Large intestine (tissue), 3 donors: ENCODE measurements around the gene HSFX3. TPM values are rescaled to one million over a fixed set of nuclear protein-coding genes. Genes with fewer than 3 reads are reported as not detected.
"Not testable (repeated sequence)": the region's sequence is repeated elsewhere in the genome, so short reads cannot be mapped to it uniquely, and the experiment has no call there.

Experiments
- DNase-seq, 2 donors: peaks; one replicate each; pipeline versions ENCODE4 v3.0.0 to v3.0.0-alpha.2; 2013
- H3K27ac ChIP-seq: one replicate; pipeline ENCODE4 v1.5.1; 2013; ENCODE audit warnings: low read length
- H3K27me3 ChIP-seq: 2 replicates; pipeline ENCODE4 v1.6.1; 2013; ENCODE audit warnings: low read length; ENCODE audit not compliant: control insufficient read depth, insufficient read depth
- H3K36me3 ChIP-seq: 2 replicates; pipeline ENCODE4 v1.6.1; 2013; ENCODE audit warnings: low read length; ENCODE audit not compliant: control insufficient read depth, insufficient read depth
- H3K4me1 ChIP-seq: one replicate; pipeline ENCODE4 v1.6.1; 2013; ENCODE audit warnings: low read length; ENCODE audit not compliant: control insufficient read depth, insufficient read depth
- H3K4me3 ChIP-seq: one replicate; pipeline ENCODE4 v1.5.1; 2013; ENCODE audit warnings: low read length
- H3K9me3 ChIP-seq: one replicate; pipeline ENCODE4 v1.6.1; 2013; ENCODE audit warnings: mild to moderate bottlenecking, low read depth, low read length, moderate library complexity; ENCODE audit not compliant: control insufficient read depth
- WGBS: methylation state at CpG from one replicate; pipeline ENCODE4 v1.1.5; 2013; ENCODE audit warnings: low lambda C conversion rate; ENCODE audit not compliant: insufficient coverage; 5-methylcytosine and 5-hydroxymethylcytosine counted together
- polyA plus RNA-seq: library from polyadenylated mRNA; unstranded; fragments of 120-200 nt; gene quantifications from one replicate; pipeline ENCODE4 v1.2.1, GENCODE V29; 2013

HSFX3 gene
- polyA plus RNA-seq, 1 donor = not detected

DNA sequence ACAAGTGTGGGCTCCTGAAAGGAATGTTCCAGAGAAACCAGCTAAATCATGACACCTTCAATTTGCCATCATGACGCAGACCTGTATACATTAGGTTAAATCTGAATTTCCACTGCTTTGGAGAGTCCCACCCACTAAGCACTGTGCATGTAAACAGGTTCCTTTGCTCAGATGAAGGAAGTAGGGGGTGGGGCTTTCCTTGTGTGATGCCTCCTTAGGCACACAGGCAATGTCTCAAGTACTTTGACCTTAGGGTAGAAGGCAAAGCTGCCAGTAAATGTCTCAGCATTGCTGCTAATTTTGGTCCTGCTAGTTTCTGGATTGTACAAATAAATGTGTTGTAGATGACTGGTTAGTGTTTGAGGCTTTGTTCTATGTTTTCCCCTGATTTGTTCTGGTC is 2.8 kb downstream of the HSFX3 start:
- WGBS = no CpG with 5 or more reads among the region's 1 CpG
- DNase-seq = not testable (repeated sequence)

DNA sequence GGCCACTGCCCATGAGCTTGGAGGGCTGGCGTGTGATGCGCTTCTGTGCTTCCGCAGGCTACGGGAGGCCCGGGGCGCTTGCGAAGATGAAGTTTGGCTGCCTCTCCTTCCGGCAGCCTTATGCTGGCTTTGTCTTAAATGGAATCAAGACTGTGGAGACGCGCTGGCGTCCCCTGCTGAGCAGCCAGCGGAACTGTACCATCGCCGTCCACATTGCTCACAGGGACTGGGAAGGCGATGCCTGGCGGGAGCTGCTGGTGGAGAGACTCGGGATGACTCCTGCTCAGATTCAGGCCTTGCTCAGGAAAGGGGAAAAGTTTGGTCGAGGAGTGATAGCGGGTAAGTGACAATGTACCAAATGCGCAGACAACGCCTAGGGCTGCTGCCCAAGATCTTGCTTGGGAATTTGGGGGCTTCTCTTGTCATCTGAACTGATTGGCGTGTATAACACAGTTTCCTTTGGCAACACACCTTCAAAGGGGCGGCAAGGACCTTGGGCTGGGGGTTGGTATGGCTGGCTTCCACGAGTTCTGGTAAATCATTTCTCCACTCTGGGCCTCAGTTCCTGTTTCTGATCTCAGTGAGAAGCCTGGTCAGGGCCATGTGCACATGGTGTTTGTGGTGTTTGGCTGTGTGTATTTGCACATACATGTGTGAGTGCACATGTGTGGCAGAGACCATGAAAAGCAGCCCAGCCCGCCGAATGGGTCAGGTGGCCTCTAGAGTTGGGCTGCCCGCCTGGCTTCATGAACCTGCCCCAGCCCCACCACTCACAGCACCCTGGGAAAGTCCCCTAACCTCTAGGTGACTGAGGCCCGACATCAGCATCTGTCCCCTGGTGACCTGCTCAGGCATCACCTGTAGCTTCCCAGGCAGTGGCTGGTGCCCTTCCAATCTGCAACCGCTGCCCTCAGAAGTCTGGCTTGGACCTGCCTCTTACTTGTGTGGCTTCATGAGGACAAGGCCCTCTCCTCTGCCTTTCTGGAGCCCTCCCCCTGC is 3.9 kb downstream of the HSFX3 start:
- H3K36me3 ChIP-seq, H3K27me3 ChIP-seq, H3K9me3 ChIP-seq, H3K27ac ChIP-seq, H3K4me3 ChIP-seq, H3K4me1 ChIP-seq, DNase-seq: not testable (repeated sequence)
- WGBS = no CpG with 5 or more reads among the region's 29 CpGs

More for the DNA sequence above, 2.8 kb downstream of the HSFX3 start:
- not testable (repeated sequence) for H3K36me3 ChIP-seq, H3K4me3 ChIP-seq, H3K27ac ChIP-seq, H3K4me1 ChIP-seq, H3K9me3 ChIP-seq, H3K27me3 ChIP-seq

DNA sequence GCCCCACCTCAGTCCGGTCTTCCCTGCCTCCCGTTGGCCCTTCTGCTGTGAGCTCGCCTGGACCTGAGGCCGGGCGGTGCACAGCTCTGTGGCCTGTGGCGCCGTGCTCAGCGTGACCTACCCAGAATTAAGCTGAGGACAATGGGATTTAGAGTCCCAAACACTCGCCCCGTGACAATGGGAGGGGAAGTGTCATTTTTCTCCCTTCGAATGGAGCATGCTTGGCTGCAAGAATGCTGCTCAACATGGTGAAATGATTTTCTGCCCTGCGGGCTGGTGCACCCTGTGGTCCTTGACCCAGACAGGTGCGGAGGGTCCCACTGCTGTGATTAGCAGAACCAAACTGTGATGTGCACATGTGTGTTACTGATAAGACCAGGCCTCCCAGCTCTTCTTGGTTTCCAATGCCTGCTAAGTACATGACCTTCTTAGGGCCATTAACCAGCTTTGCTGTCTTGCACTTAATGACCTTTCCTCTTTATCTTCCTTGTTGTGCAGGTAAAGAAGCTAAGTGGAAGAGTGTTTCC is 8.1 kb downstream of the HSFX3 start:
- DNase-seq = peak; percentile 12 to 58
- Histone ChIP-seq H3K36me3 (no peaks in the 10 kb centered on the region), H3K27ac (peak overlapping the region; percentile 95), H3K9me3 (no peaks in the 10 kb centered on the region), H3K4me1 (peaks cover 3% of the 10 kb centered on the region), H3K4me3 (peak overlapping the region; percentile 89), H3K27me3 (no peaks in the 10 kb centered on the region)
- no CpG with 5 or more reads among the region's 13 CpGs for WGBS

DNA sequence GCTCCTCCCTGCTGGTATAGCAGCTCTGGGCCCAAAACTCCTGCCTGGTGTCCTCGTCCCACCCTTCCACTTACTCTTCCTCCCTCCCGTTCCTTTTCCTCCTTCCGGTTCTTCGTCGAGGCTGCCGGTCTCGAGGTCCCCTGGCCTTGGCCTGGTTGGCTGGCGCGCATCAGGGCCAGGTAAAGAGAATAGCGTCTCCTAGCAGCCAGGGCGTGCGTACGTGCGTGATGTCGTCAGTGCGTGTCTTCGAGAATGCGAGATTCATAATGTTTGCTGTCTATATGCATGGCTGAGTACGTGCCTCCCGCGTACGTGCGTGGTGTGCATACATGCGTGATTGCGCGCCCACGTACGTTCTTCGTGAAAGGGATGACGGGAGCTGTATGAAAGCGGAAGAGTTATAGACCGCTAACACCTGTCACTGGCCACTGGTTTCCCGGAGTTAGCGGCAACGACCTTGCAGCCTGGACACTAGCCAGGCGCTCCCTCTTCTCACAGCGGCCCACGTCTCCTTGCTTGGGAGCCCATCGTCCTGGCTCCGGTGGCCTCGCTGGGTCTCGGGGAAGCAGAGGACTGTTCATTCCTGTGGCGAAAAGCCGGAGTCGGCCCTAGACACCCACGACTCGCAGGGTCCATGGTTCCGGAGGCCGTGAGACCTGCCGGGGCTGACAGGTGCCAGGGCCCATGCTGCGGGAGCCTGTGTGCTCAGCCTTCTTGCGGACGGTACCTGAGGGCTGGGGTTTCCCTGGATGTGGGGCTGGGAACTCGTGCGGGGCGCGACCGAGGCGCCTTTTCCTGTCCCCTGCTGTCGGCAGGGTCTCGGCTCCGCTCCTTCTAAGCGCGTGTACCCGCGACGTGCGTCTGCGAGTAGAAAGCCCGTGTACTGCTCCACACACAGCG is 8.9 kb downstream of the HSFX3 start, which contains the start of gene EOLA1:
Gene EOLA1 (plus strand): TSS at position 392 of the 900 bp plus-strand sequence. CDS start 4,619 bp downstream, outside the sequence.
- Histone ChIP-seq H3K9me3 (no peaks in the 10 kb centered on the region), H3K36me3 (peaks cover 2% of the 10 kb centered on the region), H3K27me3 (no peaks in the 10 kb centered on the region), H3K4me3 (peak within 1 kb of the TSS; percentile 89), H3K4me1 (peaks cover 3% of the 10 kb centered on the region), H3K27ac (peak within 1 kb of the TSS; percentile 95)
- WGBS = no CpG with 5 or more reads among the region's 71 CpGs
- peak; percentile 94 to 96 for DNase-seq

DNA sequence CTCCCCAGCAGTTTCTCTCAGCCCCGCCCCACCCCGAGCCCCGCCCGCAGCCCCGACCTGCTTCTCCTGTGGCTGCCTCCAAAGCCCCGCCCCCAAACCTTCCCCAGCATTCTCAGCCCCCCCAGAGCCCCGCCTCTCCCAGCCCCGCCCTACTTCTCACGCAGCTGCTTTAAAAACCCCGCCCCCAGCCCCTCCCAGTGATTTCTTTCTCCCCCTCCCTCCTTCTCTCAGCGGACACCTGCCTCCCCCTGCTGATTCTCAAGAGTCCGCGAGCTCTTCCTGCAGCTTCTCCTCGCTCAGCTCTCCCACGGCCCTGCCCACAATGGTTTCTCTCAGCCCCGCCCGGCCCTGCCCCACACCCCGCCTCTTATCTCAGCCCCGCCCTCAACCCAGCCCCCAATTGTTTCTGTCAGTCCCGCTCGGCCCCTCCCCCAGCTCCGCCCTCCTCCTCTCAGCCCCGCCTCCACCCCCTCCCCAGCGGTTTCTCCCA is 9.5 kb downstream of the HSFX3 start:
- DNase-seq = peak; percentile 72 to 80

DNA sequence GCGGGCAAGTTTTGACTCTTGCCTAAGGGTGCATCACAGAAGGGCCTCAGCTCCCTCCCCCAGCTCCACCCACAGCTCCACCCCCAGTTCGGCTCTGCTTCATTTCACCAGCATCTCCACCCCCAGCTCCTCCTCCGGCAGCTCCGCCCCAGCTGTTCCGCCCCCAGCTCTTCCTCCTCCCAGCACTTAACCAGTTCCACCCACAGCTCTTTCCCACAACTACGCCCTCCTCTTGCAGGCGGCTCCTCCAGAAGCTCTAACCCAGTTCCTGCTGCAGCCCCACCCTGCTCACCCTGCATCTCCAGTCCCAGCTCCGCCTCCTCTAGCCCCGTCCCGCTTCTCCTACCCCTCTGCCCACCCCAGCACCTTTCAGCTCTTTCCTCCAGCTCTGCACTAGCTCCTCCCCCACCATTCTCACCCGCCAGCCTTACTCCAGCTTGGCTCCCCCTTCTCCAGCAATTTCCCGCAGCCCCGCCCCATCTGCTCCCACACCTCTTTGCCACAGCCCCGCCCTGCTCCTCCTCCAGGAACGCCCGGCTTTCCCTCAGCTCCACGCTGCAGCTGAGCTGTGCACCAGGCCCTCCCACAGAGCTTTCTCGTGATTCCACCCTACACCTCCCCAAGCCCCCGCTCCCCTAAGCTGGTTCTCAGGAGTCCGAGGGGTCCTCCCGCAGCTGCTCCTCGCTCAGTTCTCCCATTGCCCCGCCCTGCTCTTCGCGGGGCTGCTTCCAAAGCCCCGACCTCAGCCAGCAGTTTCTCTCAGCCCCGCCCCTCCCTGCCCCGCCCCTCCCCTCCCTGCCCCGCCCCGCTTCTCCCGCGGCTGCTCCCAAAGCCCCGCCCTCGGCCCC is 10.2 kb downstream of the HSFX3 start:
- H3K36me3 ChIP-seq = peaks cover 3% of the 10 kb centered on the region
- no CpG with 5 or more reads among the region's 34 CpGs for WGBS
- H3K4me1 ChIP-seq = peaks cover 3% of the 10 kb centered on the region
- no peaks in the 10 kb centered on the region for H3K9me3 ChIP-seq
- H3K27ac ChIP-seq = peak overlapping the region; percentile 94
- H3K27me3 ChIP-seq = no peaks in the 10 kb centered on the region
- DNase-seq = peak; percentile 89 to 92
- H3K4me3 ChIP-seq = peak overlapping the region; percentile 51

More for the DNA sequence above, 9.5 kb downstream of the HSFX3 start:
- peaks cover 3% of the 10 kb centered on the region for H3K4me1 ChIP-seq
- peak overlapping the region; percentile 89 for H3K4me3 ChIP-seq
- H3K27me3 ChIP-seq = no peaks in the 10 kb centered on the region
- H3K9me3 ChIP-seq = no peaks in the 10 kb centered on the region
- H3K27ac ChIP-seq = peak overlapping the region; percentile 95
- peaks cover 3% of the 10 kb centered on the region for H3K36me3 ChIP-seq
- WGBS = no CpG with 5 or more reads among the region's 24 CpGs

DNA sequence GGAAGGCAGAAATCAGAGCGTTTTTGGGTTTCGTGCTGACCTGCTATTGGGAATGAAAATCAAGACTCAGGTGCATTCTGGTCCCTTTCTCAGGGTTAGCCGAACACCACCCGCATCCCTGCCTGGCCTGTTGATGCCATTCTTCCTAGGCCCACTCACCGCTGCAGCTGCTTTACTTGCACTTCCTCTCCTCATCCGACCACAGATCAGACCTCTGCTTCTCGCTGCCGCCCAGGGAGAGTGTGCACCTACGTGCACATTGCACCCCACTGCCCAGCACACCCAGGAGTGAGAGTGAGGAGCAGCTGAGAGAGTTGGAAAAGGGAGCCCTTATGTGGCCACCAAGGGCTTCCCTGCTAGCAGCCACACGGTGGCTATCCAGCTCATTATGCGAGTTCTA is 12.2 kb downstream of the HSFX3 start:
- DNase-seq, H3K9me3 ChIP-seq, H3K27me3 ChIP-seq, H3K36me3 ChIP-seq, H3K27ac ChIP-seq, H3K4me3 ChIP-seq, H3K4me1 ChIP-seq: not testable (repeated sequence)
- no CpG with 5 or more reads among the region's 11 CpGs for WGBS

DNA sequence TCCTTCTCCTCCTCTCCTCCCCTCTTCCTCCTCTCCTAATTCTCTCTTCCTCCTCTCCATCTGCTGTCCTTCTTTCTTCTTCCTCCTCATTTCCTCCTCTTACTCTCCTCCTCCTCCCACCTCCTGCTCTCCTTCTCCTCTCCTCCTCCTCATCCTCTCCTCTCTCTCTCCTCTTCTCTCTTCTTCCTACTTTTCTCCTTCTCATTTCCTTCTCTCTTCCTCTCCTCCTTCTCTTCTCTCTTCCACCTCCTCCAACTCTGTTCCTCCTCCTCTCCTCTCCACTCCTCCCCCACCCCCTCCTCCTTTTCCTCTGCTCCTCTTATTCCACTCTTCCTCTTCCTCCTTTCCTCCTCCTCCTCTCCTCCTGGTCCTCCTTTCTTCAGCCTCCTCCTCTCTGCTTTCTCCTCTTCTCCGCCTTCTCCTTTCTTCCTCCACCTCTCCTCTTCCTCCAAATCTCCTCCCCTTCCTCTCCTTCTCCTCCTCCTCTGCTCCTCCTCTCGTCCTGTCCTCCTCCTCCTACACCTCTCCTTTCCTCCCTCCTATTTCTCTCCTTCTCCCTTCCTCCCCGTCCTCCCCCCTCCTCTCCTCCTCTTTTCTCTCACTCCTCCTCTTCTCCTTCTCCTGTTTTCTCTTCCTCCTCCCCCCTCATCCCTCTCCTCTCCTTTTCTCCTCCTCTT is 14.7 kb downstream of the HSFX3 start:
- H3K36me3 ChIP-seq, H3K9me3 ChIP-seq, H3K27ac ChIP-seq, DNase-seq, H3K4me1 ChIP-seq, H3K27me3 ChIP-seq, H3K4me3 ChIP-seq: not testable (repeated sequence)
- 83% methylated on average over 2 of the region's 3 CpGs for WGBS

DNA sequence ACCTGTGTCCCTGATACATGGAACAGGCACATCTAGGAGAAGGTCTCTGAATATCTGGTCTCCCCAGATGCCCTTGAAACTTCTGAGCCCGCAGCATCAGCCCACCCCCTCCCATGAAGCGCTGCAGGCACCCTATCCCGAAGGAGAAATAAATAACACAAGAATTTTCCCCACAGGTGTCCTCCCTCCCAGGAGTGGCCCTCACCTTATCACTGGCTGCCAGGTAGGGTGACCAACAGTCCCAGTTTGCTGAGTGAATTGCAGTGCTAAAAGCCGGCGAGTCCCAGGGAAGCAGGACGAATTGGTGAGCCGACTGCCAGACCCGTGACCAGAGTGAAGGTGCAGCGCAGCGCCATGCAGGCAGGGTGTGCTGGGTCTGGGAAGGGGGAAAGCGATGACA is 15.7 kb downstream of the HSFX3 start:
- no CpG with 5 or more reads among the region's 11 CpGs for WGBS
- H3K9me3 ChIP-seq, H3K27me3 ChIP-seq, H3K36me3 ChIP-seq, H3K4me3 ChIP-seq, H3K4me1 ChIP-seq, DNase-seq, H3K27ac ChIP-seq: not testable (repeated sequence)
